Measurements from ENCODE around the gene PCMTD2. TPM values are rescaled to one million over a fixed set of nuclear protein-coding genes. Genes with fewer than 3 reads are reported as not detected.

PCMTD2 gene
- total and polyA plus RNA-seq, 2 of the 13 experiments (the other 11 are each of a cell fraction or from before 2014, with no cell fraction given): 47.0 to 76.9 TPM

DNA sequence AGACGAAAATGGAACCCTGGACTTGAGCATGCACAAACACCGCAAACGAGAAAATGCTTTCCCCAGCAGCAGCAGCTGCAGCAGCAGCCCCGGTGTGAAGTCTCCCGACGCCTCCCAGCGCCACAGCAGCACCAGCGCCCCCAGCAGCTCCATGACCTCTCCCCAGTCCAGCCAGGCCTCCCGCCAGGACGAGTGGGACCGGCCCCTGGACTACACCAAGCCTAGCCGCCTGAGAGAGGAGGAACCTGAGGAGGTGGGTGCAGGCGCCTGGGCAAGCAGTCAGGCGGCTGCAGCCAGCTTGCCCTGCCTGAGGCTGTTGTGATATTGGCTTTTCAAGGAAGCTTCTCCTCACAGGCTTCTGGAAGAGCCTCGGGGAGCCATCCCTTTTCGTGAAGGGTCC, 35.8 kb upstream of the PCMTD2 start (continued):
- TF ChIP-seq, protein P1, sequence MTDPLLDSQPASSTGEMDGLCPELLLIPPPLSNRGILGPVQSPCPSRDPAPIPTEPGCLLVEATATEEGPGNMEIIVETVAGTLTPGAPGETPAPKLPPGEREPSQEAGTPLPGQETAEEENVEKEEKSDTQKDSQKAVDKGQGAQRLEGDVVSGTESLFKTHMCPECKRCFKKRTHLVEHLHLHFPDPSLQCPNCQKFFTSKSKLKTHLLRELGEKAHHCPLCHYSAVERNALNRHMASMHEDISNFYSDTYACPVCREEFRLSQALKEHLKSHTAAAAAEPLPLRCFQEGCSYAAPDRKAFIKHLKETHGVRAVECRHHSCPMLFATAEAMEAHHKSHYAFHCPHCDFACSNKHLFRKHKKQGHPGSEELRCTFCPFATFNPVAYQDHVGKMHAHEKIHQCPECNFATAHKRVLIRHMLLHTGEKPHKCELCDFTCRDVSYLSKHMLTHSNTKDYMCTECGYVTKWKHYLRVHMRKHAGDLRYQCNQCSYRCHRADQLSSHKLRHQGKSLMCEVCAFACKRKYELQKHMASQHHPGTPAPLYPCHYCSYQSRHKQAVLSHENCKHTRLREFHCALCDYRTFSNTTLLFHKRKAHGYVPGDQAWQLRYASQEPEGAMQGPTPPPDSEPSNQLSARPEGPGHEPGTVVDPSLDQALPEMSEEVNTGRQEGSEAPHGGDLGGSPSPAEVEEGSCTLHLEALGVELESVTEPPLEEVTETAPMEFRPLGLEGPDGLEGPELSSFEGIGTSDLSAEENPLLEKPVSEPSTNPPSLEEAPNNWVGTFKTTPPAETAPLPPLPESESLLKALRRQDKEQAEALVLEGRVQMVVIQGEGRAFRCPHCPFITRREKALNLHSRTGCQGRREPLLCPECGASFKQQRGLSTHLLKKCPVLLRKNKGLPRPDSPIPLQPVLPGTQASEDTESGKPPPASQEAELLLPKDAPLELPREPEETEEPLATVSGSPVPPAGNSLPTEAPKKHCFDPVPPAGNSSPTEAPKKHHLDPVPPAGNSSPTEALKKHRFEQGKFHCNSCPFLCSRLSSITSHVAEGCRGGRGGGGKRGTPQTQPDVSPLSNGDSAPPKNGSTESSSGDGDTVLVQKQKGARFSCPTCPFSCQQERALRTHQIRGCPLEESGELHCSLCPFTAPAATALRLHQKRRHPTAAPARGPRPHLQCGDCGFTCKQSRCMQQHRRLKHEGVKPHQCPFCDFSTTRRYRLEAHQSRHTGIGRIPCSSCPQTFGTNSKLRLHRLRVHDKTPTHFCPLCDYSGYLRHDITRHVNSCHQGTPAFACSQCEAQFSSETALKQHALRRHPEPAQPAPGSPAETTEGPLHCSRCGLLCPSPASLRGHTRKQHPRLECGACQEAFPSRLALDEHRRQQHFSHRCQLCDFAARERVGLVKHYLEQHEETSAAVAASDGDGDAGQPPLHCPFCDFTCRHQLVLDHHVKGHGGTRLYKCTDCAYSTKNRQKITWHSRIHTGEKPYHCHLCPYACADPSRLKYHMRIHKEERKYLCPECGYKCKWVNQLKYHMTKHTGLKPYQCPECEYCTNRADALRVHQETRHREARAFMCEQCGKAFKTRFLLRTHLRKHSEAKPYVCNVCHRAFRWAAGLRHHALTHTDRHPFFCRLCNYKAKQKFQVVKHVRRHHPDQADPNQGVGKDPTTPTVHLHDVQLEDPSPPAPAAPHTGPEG (CRISPR knock-in tag; IDR thresholded peaks at IDR 0.05): no peak
- TF ChIP-seq, protein P2, sequence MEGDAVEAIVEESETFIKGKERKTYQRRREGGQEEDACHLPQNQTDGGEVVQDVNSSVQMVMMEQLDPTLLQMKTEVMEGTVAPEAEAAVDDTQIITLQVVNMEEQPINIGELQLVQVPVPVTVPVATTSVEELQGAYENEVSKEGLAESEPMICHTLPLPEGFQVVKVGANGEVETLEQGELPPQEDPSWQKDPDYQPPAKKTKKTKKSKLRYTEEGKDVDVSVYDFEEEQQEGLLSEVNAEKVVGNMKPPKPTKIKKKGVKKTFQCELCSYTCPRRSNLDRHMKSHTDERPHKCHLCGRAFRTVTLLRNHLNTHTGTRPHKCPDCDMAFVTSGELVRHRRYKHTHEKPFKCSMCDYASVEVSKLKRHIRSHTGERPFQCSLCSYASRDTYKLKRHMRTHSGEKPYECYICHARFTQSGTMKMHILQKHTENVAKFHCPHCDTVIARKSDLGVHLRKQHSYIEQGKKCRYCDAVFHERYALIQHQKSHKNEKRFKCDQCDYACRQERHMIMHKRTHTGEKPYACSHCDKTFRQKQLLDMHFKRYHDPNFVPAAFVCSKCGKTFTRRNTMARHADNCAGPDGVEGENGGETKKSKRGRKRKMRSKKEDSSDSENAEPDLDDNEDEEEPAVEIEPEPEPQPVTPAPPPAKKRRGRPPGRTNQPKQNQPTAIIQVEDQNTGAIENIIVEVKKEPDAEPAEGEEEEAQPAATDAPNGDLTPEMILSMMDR (CRISPR knock-in tag; IDR thresholded peaks at IDR 0.05): peak; percentile 63
- TF ChIP-seq ZNF430 (CRISPR knock-in tag; IDR thresholded peaks at IDR 0.05) (no peak), PITX1 (CRISPR knock-in tag; IDR thresholded peaks at IDR 0.05) (no peak), ZSCAN29 (CRISPR knock-in tag; conservative IDR thresholded peaks at IDR 0.05) (no peak), SIN3A (IDR thresholded peaks at IDR 0.05; ENCODE audit: borderline replicate concordance, low read depth, low read length) (no peak), ZBTB7B (CRISPR knock-in tag; IDR thresholded peaks at IDR 0.05) (0 out of 2 replicates have a peak, but pooled peaks have one; percentile 31), ZNF18 (CRISPR knock-in tag; IDR thresholded peaks at IDR 0.05; ENCODE audit: insufficient replicate concordance) (peak; percentile 87), ZSCAN25 (CRISPR knock-in tag; IDR thresholded peaks at IDR 0.05) (no peak), ZBTB39 (CRISPR knock-in tag; IDR thresholded peaks at IDR 0.05) (0 out of 2 replicates have a peak, but pooled peaks have one; percentile 5), E2F2 (CRISPR knock-in tag; IDR thresholded peaks at IDR 0.05; ENCODE audit: borderline replicate concordance) (0 out of 2 replicates have a peak, but pooled peaks have one; percentile 17), NONO (IDR thresholded peaks at IDR 0.05) (no peak), NONO (CRISPR knock-in tag; conservative IDR thresholded peaks at IDR 0.05) (peak; percentile 33; the same call in 1 of the 2 replicates)
- TF ChIP-seq, protein P3, sequence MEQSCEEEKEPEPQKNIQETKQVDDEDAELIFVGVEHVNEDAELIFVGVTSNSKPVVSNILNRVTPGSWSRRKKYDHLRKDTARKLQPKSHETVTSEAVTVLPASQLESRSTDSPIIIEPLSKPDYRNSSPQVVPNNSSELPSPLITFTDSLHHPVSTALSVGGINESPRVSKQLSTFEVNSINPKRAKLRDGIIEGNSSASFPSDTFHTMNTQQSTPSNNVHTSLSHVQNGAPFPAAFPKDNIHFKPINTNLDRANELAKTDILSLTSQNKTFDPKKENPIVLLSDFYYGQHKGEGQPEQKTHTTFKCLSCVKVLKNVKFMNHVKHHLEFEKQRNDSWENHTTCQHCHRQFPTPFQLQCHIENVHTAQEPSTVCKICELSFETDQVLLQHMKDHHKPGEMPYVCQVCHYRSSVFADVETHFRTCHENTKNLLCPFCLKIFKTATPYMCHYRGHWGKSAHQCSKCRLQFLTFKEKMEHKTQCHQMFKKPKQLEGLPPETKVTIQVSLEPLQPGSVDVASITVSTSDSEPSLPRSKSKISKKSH (CRISPR knock-in tag; IDR thresholded peaks at IDR 0.05; ENCODE audit: borderline replicate concordance): peak; percentile 75; the same call in 1 of the 2 replicates
